GM10847 (cell line): ENCODE measurements around the gene FUT7.

Experiments used
- POLR2A ChIP-seq: IDR thresholded peaks from 2 replicates; pipeline ENCODE4 v1.6.1; 2011; ENCODE audit not compliant: insufficient read length; ENCODE audit errors: extremely low read depth

FUT7 gene

GRCh38 chr9:137055385-137056364 is 23.8 kb upstream of the FUT7 start:
- TF ChIP-seq POLR2A: no peak

GRCh38 chr9:137054932-137055384 is 23.1 kb upstream of the FUT7 start:
- TF ChIP-seq POLR2A: no peak

GRCh38 chr9:137053944-137054931 is 22.4 kb upstream of the FUT7 start, which contains the start of gene ENTPD2:
ENTPD2 (minus strand) TSS chr9:137054061; CDS start chr9:137053997, 64 bp downstream.
- TF ChIP-seq POLR2A: no peak

- TF ChIP-seq POLR2A: no peak
Measured at GRCh38 chr9:137052998-137053943, 21.4 kb upstream of the FUT7 start.

GRCh38 chr9:137052293-137052692 is 20.4 kb upstream of the FUT7 start:
- no peak for TF ChIP-seq POLR2A

- no peak for TF ChIP-seq POLR2A
Measured at GRCh38 chr9:137051145-137051724, 19.3 kb upstream of the FUT7 start.

GRCh38 chr9:137050570-137050969 is 18.7 kb upstream of the FUT7 start:
- no peak for TF ChIP-seq POLR2A

GRCh38 chr9:137049544-137050449 is 17.9 kb upstream of the FUT7 start:
- TF ChIP-seq POLR2A: no peak

- no peak for TF ChIP-seq POLR2A
Measured at GRCh38 chr9:137048655-137049543, 17.0 kb upstream of the FUT7 start.

- TF ChIP-seq POLR2A: no peak
Measured at GRCh38 chr9:137046088-137046787, 14.3 kb upstream of the FUT7 start, which contains the start of gene NPDC1. NPDC1 (minus strand) TSS chr9:137046177; CDS start chr9:137045989, 188 bp downstream.
